ENCODE results near the gene FAM114A2.
A peak's percentile ranks its signal among the peaks of the same experiment; 100 is the strongest.
"Not testable (repeated sequence)": the region's sequence is repeated elsewhere in the genome, so short reads cannot be mapped to it uniquely, and the experiment has no call there.

The FAM114A2 gene

GRCh38 chr5:154038707-154039457, at the start of gene FAM114A2, which contains the start of gene MFAP3:
Gene FAM114A2, minus strand, starts transcription at chr5:154038910. Its CDS starts 3,957 bp downstream, at chr5:154034953.
Gene MFAP3, plus strand, starts transcription at chr5:154038967. Its CDS starts 10,756 bp downstream, at chr5:154049723.
- peak; percentile 85 for DNase-seq

- DNase-seq, result peak; percentile 59
These were observed 48.5 kb upstream of the FAM114A2 start for GRCh38 chr5:154087260-154087659.

GRCh38 chr5:154086641-154087040, 47.9 kb upstream of the FAM114A2 start:
- no peak for DNase-seq

GRCh38 chr5:154086146-154086545, 47.4 kb upstream of the FAM114A2 start:
- DNase-seq, result no peak

GRCh38 chr5:154084062-154084639, 45.4 kb upstream of the FAM114A2 start:
- DNase-seq, result no peak

- DNase-seq, result no peak
These were observed 42.5 kb upstream of the FAM114A2 start for GRCh38 chr5:154081246-154081645.

GRCh38 chr5:154078272-154078671, 39.6 kb upstream of the FAM114A2 start:
- DNase-seq, result no peak

GRCh38 chr5:154077696-154078095, 39.0 kb upstream of the FAM114A2 start:
- DNase-seq, result peak; percentile 24

GRCh38 chr5:154076240-154076922, 37.7 kb upstream of the FAM114A2 start:
- DNase-seq, result no peak

GRCh38 chr5:154072414-154073171, 33.9 kb upstream of the FAM114A2 start:
- DNase-seq, result peak; percentile 60

- no peak for DNase-seq
These were observed 33.2 kb upstream of the FAM114A2 start for GRCh38 chr5:154071799-154072413.

- not testable (repeated sequence) for DNase-seq
These were observed 31.1 kb upstream of the FAM114A2 start for GRCh38 chr5:154069854-154070253.

- no peak for DNase-seq
These were observed 27.3 kb upstream of the FAM114A2 start for GRCh38 chr5:154065971-154066370.

- no peak for DNase-seq
These were observed 24.7 kb upstream of the FAM114A2 start for GRCh38 chr5:154063372-154063771.

- DNase-seq, result no peak
These were observed 21.9 kb upstream of the FAM114A2 start for GRCh38 chr5:154060606-154061005.

- no peak for DNase-seq
These were observed 20.9 kb upstream of the FAM114A2 start for GRCh38 chr5:154059583-154059982.

GRCh38 chr5:154059039-154059430, 20.3 kb upstream of the FAM114A2 start:
- DNase-seq, result no peak

- peak; percentile 39 for DNase-seq
These were observed 19.6 kb upstream of the FAM114A2 start for GRCh38 chr5:154058055-154059038.

- no peak for DNase-seq
These were observed 16.5 kb upstream of the FAM114A2 start for GRCh38 chr5:154055201-154055600.

GRCh38 chr5:154053468-154053867, 14.8 kb upstream of the FAM114A2 start:
- no peak for DNase-seq

GRCh38 chr5:154049636-154050035, 10.9 kb upstream of the FAM114A2 start:
- no peak for DNase-seq
